ENCODE data around the gene PPP1R12B.

The PPP1R12B gene

GRCh38 chr1:202585590-202585933 is 237.1 kb downstream of the PPP1R12B start:
- Histone ChIP-seq H3K4me3 (ENCODE audit: low read depth, low read length) (no peak overlapping the region), H3K27me3 (replicated peaks) (no peaks in the 10 kb centered on the region), H3K27ac (no peak overlapping the region), H3K36me3 (replicated peaks) (no peaks in the 10 kb centered on the region)
- in situ Hi-C loops (cut with HindIII; ENCODE audit: low pct_ligation_motif_present, low sequenced_read_pairs) = no loop called here
- TF ChIP-seq CTCF (IDR thresholded peaks at IDR 0.05; ENCODE audit: low read depth, low read length, missing control alignments) = no peak
- DNase-seq = no peak

- no peaks in the 10 kb centered on the region for H3K36me3 ChIP-seq (replicated peaks)
- no peak for DNase-seq
- H3K27ac ChIP-seq = peak overlapping the region; percentile 10
- no peak overlapping the region for H3K4me3 ChIP-seq (ENCODE audit: low read depth, low read length)
- H3K27me3 ChIP-seq (replicated peaks) = no peaks in the 10 kb centered on the region
- in situ Hi-C loops (cut with HindIII; ENCODE audit: low pct_ligation_motif_present, low sequenced_read_pairs) = no loop called here
- no peak for TF ChIP-seq CTCF (IDR thresholded peaks at IDR 0.05; ENCODE audit: low read depth, low read length, missing control alignments)
Measured at GRCh38 chr1:202586018-202586821, 237.7 kb downstream of the PPP1R12B start.

- DNase-seq = no peak
- in situ Hi-C loops (cut with HindIII; ENCODE audit: low pct_ligation_motif_present, low sequenced_read_pairs) = no loop called here
- no peaks in the 10 kb centered on the region for H3K27me3 ChIP-seq (replicated peaks)
- no peak for TF ChIP-seq CTCF (IDR thresholded peaks at IDR 0.05; ENCODE audit: low read depth, low read length, missing control alignments)
- no peak overlapping the region for H3K27ac ChIP-seq
- no peaks in the 10 kb centered on the region for H3K36me3 ChIP-seq (replicated peaks)
- no peak overlapping the region for H3K4me3 ChIP-seq (ENCODE audit: low read depth, low read length)
Measured at GRCh38 chr1:202586871-202587270, 238.4 kb downstream of the PPP1R12B start.

GRCh38 chr1:202587859-202588485 is 239.5 kb downstream of the PPP1R12B start:
- H3K27ac ChIP-seq = no peak overlapping the region
- H3K36me3 ChIP-seq (replicated peaks) = no peaks in the 10 kb centered on the region
- in situ Hi-C loops (cut with HindIII; ENCODE audit: low pct_ligation_motif_present, low sequenced_read_pairs) = no loop called here
- TF ChIP-seq CTCF (IDR thresholded peaks at IDR 0.05; ENCODE audit: low read depth, low read length, missing control alignments) = no peak
- no peaks in the 10 kb centered on the region for H3K27me3 ChIP-seq (replicated peaks)
- DNase-seq = no peak
- no peak overlapping the region for H3K4me3 ChIP-seq (ENCODE audit: low read depth, low read length)

- Histone ChIP-seq H3K27ac (peak overlapping the region; percentile 83), H3K27me3 (replicated peaks) (no peaks in the 10 kb centered on the region), H3K4me3 (ENCODE audit: low read depth, low read length) (no peak overlapping the region), H3K36me3 (replicated peaks) (no peaks in the 10 kb centered on the region)
- in situ Hi-C loops (cut with HindIII; ENCODE audit: low pct_ligation_motif_present, low sequenced_read_pairs) = no loop called here
- TF ChIP-seq CTCF (IDR thresholded peaks at IDR 0.05; ENCODE audit: low read depth, low read length, missing control alignments) = no peak
- DNase-seq = no peak
Measured at GRCh38 chr1:202588503-202589189, 240.1 kb downstream of the PPP1R12B start.
